Measurements from ENCODE around the gene NFATC1. TPM values are rescaled to one million over a fixed set of nuclear protein-coding genes. Genes with fewer than 3 reads are reported as not detected.

The NFATC1 gene
- total and polyA plus RNA-seq, 4 donors: 4.6 to 8.0 (median 6.8) TPM

DNA sequence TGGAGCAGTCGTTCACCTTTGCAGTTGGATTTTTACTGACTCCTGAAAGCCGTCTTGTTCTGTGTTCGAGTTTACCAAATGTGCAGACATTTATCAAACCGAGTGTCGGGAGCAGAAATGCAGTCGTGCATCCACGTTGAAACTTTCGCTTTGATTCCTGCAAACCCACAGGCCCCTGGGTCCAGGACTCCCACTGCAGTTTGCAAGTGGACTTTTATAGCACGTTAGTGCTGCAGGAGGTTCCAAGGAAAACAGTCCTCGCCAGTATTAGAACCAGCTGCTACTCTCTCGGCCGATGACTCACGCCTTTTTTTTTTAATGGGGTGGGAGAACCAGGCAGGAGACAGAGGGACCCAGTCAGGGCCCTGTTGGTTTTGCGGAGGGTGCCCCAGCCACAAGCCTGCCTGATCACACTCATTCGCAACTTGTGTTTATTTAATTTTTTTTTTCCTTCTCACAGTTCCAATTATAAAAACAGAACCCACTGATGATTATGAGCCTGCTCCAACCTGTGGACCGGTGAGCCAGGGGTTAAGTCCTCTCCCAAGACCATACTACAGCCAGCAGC, 90.1 kb downstream of the NFATC1 start:
- Histone ChIP-seq H3K36me3 (ENCODE audit: control insufficient read depth, insufficient read depth, low read length) (peaks cover 46% of the 10 kb centered on the region), H3K27me3 (ENCODE audit: control insufficient read depth, insufficient read depth, low read length) (no peaks in the 10 kb centered on the region), H3K4me3 (ENCODE audit: low read depth, low read length) (no peak overlapping the region), H3K27ac (ENCODE audit: low read depth, low read length) (no peak overlapping the region), H3K9me3 (ENCODE audit: control insufficient read depth, insufficient read depth, low read length) (no peaks in the 10 kb centered on the region), H3K4me1 (ENCODE audit: control insufficient read depth, insufficient read depth, low read length) (peaks cover 21% of the 10 kb centered on the region)
- 64% methylated on average over 16 of the region's 16 CpGs for WGBS (ENCODE audit: insufficient coverage)
- peak in 1 of 6 donors; percentile 70 for DNase-seq (ENCODE audit: low read depth in 4 of 6, low spot score in 6 of 6)

DNA sequence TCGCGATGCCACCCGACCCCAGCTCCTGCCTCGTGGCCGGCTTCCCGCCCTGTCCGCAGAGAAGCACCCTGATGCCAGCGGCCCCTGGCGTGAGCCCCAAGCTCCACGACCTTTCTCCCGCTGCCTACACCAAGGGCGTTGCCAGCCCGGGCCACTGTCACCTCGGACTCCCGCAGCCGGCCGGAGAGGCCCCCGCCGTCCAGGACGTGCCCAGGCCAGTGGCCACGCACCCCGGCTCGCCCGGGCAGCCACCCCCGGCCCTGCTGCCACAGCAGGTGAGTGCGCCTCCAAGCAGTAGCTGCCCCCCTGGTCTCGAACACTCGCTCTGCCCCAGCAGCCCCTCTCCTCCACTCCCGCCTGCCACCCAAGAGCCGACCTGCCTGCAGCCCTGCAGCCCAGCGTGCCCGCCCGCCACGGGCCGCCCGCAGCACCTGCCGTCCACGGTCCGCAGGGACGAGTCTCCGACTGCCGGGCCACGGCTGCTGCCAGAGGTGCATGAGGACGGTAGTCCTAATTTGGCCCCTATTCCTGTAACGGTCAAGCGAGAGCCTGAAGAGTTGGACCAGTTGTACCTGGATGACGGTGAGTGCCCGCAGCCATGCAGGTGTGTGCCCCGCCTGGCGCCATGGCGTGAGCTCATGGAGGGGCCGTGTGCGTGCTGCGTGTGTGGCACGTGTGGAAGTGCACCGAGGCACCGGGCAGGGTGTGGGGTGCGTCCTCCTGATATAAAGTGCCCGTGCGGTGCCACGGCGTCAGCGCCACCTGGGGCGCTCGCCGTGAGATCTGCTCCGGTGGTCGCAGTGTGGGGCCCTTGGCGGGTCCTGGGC, 90.8 kb downstream of the NFATC1 start:
- no peak for DNase-seq (ENCODE audit: low read depth in 4 of 6, low spot score in 6 of 6)
- WGBS (ENCODE audit: insufficient coverage): 92% methylated on average over 69 of the region's 69 CpGs
- H3K27me3 ChIP-seq (ENCODE audit: control insufficient read depth, insufficient read depth, low read length): no peaks in the 10 kb centered on the region
- no peaks in the 10 kb centered on the region for H3K9me3 ChIP-seq (ENCODE audit: control insufficient read depth, insufficient read depth, low read length)
- H3K4me3 ChIP-seq (ENCODE audit: low read depth, low read length): no peak overlapping the region
- H3K36me3 ChIP-seq (ENCODE audit: control insufficient read depth, insufficient read depth, low read length): peaks cover 50% of the 10 kb centered on the region
- H3K27ac ChIP-seq (ENCODE audit: low read depth, low read length): no peak overlapping the region
- H3K4me1 ChIP-seq (ENCODE audit: control insufficient read depth, insufficient read depth, low read length): peaks cover 24% of the 10 kb centered on the region

DNA sequence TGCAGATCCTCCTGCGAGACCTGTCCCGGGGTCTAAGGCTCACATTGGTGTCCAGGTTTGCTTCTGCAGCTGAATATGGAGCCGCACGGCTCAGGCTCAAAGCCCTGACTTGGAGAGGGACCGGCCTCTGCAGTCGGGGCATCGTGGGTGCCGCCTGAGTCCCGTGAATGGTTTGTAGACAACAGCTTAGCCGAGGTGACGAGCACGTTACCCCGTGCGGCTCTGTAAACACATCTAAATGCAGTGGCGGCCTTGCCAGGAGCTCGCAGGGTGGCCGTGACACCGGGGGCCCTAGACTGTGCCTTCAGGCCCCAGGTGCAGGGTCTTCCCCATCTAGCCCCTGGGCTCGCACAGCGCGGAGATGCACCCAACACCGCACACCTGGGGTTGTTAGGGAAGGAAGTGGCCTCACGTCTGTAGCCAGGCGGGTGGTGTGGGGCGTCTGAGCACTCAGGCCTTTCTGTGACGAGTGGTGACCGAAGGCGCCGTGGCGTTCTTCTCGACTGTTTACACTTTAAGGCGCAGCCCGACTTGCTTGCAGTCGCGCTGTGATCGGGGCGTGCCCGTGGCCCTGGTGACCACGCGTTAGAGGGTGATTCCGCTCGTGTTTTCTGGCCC, 91.6 kb downstream of the NFATC1 start:
- peaks cover 56% of the 10 kb centered on the region for H3K36me3 ChIP-seq (ENCODE audit: control insufficient read depth, insufficient read depth, low read length)
- H3K27ac ChIP-seq (ENCODE audit: low read depth, low read length): no peak overlapping the region
- 98% methylated on average over 38 of the region's 42 CpGs for WGBS (ENCODE audit: insufficient coverage)
- no peaks in the 10 kb centered on the region for H3K27me3 ChIP-seq (ENCODE audit: control insufficient read depth, insufficient read depth, low read length)
- no peaks in the 10 kb centered on the region for H3K9me3 ChIP-seq (ENCODE audit: control insufficient read depth, insufficient read depth, low read length)
- DNase-seq (ENCODE audit: low read depth in 4 of 6, low spot score in 6 of 6): no peak
- H3K4me1 ChIP-seq (ENCODE audit: control insufficient read depth, insufficient read depth, low read length): peaks cover 31% of the 10 kb centered on the region
- no peak overlapping the region for H3K4me3 ChIP-seq (ENCODE audit: low read depth, low read length)

DNA sequence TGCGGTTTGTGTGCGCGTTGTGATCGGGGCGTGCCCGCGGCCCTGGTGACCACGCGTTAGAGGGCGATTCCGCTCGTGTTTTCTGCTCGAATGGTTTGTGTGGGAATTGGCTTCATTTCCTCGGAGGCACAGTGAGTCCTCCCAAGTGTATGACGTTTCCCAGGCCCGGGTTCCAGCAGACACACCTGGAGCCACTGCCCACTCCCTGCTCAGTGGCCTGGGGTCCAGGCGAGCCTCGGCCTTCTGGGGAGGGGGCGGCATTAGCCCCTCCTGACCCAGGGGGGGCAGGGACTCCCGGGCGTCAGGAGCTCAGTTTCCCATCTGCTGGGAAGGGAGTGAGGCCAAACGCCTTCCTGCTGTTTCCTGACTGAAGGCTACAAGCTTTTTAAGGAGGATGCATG, 92.1 kb downstream of the NFATC1 start:
- H3K36me3 ChIP-seq (ENCODE audit: control insufficient read depth, insufficient read depth, low read length): peaks cover 56% of the 10 kb centered on the region
- 89% methylated on average over 18 of the region's 22 CpGs for WGBS (ENCODE audit: insufficient coverage)
- no peak for DNase-seq (ENCODE audit: low read depth in 4 of 6, low spot score in 6 of 6)

DNA sequence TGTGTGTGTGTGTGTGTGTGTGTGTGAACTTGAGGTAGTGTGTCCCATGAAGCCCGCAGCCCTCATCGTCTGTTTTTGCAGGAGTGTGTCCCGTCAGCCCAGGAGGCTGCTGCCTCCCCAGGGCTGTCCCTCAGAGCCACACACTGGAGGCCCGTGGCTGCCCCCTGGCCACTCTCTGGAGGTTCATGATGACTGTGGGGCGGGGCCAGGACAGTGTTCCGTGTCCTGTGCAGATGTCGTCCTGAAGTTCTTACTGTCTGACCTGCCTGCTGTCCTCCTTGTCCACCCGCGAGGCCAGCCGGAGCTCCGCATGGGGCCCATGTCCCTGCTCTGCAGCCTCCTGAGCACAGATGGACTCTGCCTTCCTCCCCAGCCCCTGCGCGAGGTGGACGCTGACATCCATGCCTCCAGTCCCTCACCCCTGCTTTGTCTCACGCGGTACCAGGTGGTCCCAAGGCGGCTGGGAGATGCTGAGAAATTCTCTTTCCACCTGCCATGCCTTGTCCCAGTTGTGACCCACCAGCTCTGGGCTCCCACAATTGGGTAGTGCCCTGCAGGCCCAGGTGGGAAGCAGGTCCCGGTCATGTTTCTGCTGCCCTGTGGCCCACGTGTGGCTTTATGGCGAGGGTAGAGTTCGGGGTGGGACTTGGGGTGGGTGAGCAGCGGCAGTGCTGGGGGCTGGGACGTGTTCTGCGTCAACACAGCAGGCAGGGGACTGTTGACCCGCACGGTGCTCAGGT, 92.8 kb downstream of the NFATC1 start:
- Histone ChIP-seq H3K9me3 (ENCODE audit: control insufficient read depth, insufficient read depth, low read length) (no peaks in the 10 kb centered on the region), H3K4me1 (ENCODE audit: control insufficient read depth, insufficient read depth, low read length) (peaks cover 31% of the 10 kb centered on the region), H3K36me3 (ENCODE audit: control insufficient read depth, insufficient read depth, low read length) (peaks cover 61% of the 10 kb centered on the region), H3K4me3 (ENCODE audit: low read depth, low read length) (no peak overlapping the region), H3K27me3 (ENCODE audit: control insufficient read depth, insufficient read depth, low read length) (no peaks in the 10 kb centered on the region), H3K27ac (ENCODE audit: low read depth, low read length) (no peak overlapping the region)
- DNase-seq (ENCODE audit: low read depth in 4 of 6, low spot score in 6 of 6): no peak
- 86% methylated on average over 23 of the region's 26 CpGs for WGBS (ENCODE audit: insufficient coverage)

More for the DNA sequence above, 92.1 kb downstream of the NFATC1 start:
- Histone ChIP-seq H3K4me3 (ENCODE audit: low read depth, low read length) (no peak overlapping the region), H3K9me3 (ENCODE audit: control insufficient read depth, insufficient read depth, low read length) (no peaks in the 10 kb centered on the region), H3K27me3 (ENCODE audit: control insufficient read depth, insufficient read depth, low read length) (no peaks in the 10 kb centered on the region), H3K27ac (ENCODE audit: low read depth, low read length) (no peak overlapping the region), H3K4me1 (ENCODE audit: control insufficient read depth, insufficient read depth, low read length) (peaks cover 31% of the 10 kb centered on the region)

DNA sequence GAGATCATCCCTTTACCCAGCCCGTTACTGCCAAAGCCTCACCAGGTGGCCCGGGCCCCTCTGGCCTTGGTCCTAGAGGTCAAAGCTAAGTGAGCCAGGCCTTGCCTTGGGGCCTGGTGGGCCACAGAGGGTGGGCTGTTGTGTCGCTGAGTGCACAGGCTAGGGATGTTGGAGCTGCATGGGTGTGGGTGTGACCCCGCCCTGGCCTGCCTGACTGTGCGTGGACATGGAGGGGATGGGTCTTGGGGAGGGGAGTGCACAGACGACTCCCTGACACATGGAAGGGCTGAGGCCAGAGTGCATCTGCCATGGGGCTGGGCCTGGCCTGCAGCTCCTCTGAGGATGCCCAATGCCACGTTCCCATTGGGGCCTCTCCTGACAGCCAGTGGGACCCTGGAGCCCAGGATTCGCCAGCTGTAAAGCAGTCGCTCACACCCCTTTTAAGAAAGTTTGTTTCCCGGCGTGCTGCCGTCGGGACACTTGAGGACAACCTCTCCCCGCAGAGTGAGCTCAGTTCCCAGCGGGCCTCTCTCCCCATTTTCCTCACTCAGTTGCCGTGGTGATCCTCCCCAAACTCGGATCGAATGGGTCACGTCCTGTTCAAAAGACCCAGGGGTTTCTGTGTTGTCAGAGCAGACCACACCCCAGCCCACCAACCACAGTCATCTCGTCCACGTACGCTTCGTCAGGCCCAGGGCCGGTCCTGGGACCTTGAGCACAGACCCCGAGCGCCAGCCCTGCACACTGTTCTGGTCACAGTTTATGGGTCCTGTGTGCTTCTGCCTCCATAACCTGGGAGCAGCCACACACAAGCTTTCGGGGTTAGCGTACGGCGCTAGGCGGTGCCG, 93.5 kb downstream of the NFATC1 start:
- H3K9me3 ChIP-seq (ENCODE audit: control insufficient read depth, insufficient read depth, low read length): no peaks in the 10 kb centered on the region
- H3K4me1 ChIP-seq (ENCODE audit: control insufficient read depth, insufficient read depth, low read length): peaks cover 31% of the 10 kb centered on the region
- H3K36me3 ChIP-seq (ENCODE audit: control insufficient read depth, insufficient read depth, low read length): peaks cover 66% of the 10 kb centered on the region
- H3K27me3 ChIP-seq (ENCODE audit: control insufficient read depth, insufficient read depth, low read length): no peaks in the 10 kb centered on the region
- no peak for DNase-seq (ENCODE audit: low read depth in 4 of 6, low spot score in 6 of 6)
- H3K27ac ChIP-seq (ENCODE audit: low read depth, low read length): no peak overlapping the region
- no peak overlapping the region for H3K4me3 ChIP-seq (ENCODE audit: low read depth, low read length)
- WGBS (ENCODE audit: insufficient coverage): 84% methylated on average over 32 of the region's 32 CpGs

DNA sequence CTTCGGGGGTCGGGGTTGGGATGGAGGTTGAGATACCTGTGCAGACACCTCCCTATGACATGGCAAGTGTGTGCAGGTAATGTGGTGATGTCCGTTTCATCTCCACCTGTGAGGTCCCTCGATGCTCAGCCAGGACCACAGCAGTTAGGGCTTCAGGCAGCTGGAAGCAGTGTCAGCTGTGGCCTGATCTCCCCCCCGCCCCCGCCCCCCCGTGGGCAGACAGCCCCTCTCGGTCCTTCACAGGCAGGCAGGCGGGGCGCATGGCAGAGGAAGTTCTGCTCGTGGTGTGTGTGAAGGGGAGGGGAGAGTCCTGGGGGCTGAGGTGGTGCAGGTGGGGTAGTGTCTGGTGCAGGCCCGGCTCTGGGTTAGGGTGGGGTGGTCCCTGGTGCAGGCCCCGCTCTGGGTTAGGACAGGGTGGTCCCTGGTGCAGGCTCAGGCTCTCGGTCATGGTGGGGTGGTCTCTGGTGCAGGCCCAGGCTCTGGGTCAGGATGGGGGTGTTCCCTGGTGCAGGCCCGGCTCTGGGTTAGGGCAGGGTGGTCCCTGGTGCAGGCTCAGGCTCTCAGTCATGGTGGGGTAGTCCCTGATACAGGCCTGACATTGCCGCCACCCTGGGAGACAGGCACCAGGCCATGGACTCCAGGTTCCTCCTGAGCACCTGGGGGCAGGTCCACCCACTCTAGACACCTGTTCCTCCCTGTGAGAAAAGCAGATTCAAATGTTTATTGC, 94.3 kb downstream of the NFATC1 start:
- no peak overlapping the region for H3K4me3 ChIP-seq (ENCODE audit: low read depth, low read length)
- no peak overlapping the region for H3K27ac ChIP-seq (ENCODE audit: low read depth, low read length)
- no peaks in the 10 kb centered on the region for H3K27me3 ChIP-seq (ENCODE audit: control insufficient read depth, insufficient read depth, low read length)
- H3K4me1 ChIP-seq (ENCODE audit: control insufficient read depth, insufficient read depth, low read length): peaks cover 23% of the 10 kb centered on the region
- no peaks in the 10 kb centered on the region for H3K9me3 ChIP-seq (ENCODE audit: control insufficient read depth, insufficient read depth, low read length)
- 84% methylated on average over 16 of the region's 16 CpGs for WGBS (ENCODE audit: insufficient coverage)
- H3K36me3 ChIP-seq (ENCODE audit: control insufficient read depth, insufficient read depth, low read length): peaks cover 68% of the 10 kb centered on the region
- DNase-seq (ENCODE audit: low read depth in 4 of 6, low spot score in 6 of 6): no peak

DNA sequence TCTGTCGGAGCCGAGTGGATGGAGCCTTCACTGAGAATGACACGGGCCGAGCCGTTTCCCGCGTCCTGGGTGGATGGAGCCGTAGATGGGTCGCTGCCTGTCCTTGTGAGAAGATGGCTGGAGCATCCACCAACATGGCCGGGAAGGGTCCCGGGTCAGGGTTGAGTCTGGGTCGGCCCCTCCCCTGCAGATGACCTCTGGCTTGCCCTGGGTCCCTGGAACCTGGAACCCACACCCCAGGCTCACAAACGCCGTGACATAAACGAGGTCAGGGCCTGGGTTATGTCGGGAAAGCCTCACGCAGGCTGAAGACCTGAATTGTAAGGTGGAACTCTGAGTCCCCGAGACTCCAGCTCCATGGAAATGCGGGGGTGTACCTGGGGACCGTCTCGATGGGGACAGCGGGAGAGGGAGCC, 94.9 kb downstream of the NFATC1 start:
- Histone ChIP-seq H3K27me3 (ENCODE audit: control insufficient read depth, insufficient read depth, low read length) (no peaks in the 10 kb centered on the region), H3K36me3 (ENCODE audit: control insufficient read depth, insufficient read depth, low read length) (peaks cover 68% of the 10 kb centered on the region), H3K4me3 (ENCODE audit: low read depth, low read length) (no peak overlapping the region), H3K4me1 (ENCODE audit: control insufficient read depth, insufficient read depth, low read length) (peaks cover 17% of the 10 kb centered on the region), H3K27ac (ENCODE audit: low read depth, low read length) (no peak overlapping the region), H3K9me3 (ENCODE audit: control insufficient read depth, insufficient read depth, low read length) (no peaks in the 10 kb centered on the region)
- DNase-seq (ENCODE audit: low read depth in 4 of 6, low spot score in 6 of 6): no peak
- WGBS (ENCODE audit: insufficient coverage): 91% methylated on average over 22 of the region's 22 CpGs

Measured in spinal cord (tissue), 10 donors.